ENCODE data around the gene LENG1.

DNA sequence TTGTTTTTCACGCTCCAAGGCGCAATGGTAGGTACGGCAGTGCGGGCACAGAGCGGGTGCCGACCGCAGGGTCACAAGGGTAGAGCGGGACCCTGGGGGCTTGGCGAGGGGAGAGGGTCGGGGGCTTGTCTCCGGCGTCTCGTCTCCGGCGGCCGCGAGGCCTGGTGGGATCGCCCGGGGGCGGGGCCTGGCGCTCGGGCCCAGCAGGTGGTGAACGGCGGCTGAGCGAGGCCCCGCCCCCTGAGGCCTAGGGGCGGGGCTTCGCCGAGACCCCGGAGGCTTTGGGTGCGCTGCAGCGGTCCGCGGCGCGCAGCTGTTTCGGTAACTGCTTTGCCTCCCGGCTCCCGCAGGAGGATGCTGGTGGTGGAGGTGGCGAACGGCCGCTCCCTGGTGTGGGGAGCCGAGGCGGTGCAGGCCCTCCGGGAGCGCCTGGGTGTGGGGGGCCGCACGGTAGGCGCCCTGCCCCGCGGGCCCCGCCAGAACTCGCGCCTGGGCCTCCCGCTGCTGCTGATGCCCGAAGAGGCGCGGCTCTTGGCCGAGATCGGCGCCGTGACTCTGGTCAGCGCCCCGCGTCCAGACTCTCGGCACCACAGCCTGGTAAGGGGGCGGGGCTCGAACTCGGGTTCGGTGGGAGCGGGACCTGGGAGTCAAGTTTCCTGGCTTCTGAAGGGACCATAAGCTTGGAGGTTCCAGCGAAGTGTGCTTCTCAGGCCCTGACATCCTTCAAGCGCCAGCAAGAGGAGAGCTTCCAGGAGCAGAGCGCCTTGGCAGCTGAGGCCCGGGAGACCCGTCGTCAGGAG lies 31.7 kb upstream of the LENG1 start, which contains the start of gene TSEN34:
- TF ChIP-seq, protein P1, sequence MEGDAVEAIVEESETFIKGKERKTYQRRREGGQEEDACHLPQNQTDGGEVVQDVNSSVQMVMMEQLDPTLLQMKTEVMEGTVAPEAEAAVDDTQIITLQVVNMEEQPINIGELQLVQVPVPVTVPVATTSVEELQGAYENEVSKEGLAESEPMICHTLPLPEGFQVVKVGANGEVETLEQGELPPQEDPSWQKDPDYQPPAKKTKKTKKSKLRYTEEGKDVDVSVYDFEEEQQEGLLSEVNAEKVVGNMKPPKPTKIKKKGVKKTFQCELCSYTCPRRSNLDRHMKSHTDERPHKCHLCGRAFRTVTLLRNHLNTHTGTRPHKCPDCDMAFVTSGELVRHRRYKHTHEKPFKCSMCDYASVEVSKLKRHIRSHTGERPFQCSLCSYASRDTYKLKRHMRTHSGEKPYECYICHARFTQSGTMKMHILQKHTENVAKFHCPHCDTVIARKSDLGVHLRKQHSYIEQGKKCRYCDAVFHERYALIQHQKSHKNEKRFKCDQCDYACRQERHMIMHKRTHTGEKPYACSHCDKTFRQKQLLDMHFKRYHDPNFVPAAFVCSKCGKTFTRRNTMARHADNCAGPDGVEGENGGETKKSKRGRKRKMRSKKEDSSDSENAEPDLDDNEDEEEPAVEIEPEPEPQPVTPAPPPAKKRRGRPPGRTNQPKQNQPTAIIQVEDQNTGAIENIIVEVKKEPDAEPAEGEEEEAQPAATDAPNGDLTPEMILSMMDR (IDR thresholded peaks at IDR 0.05) = no peak
- TF ChIP-seq EP300 (IDR thresholded peaks at IDR 0.05) (peak in 1 of 2 donors; percentile 79), POLR2A (IDR thresholded peaks at IDR 0.05) (peak; percentile 36 to 66)
